H1 (cell line): ENCODE measurements around the gene CCL1. TPM values are rescaled to one million over a fixed set of nuclear protein-coding genes. Genes with fewer than 3 reads are reported as not detected.

Source experiments
- CTCF ChIA-PET: fragments of 300-600 bp; sonication (Branson Sonifier 250); formaldehyde crosslinking; loops from one replicate; lab custom pipeline; 2021; ENCODE audit not compliant: partially characterized antibody; lab: Charles Lee
- POLR2A ChIA-PET: fragments of 300-600 bp; sonication (Branson Sonifier 250); formaldehyde crosslinking; loops from one replicate; lab custom pipeline; 2021; ENCODE audit warnings: inconsistent platforms; ENCODE audit not compliant: partially characterized antibody; lab: Charles Lee
- DNase-seq, 2 experiments: peaks; one replicate each; pipeline versions ENCODE4 v3.0.0 to v3.0.0-alpha.2; 2010 to 2022; ENCODE audit warnings: low spot score in 2 of 2, low read depth in 1 of 2, mixed read lengths in 1 of 2
- FAIRE-seq: peaks from 2 replicates; lab custom pipeline; 2011; peaks lifted over from hg19 to GRCh38; lab: Jason Lieb, UNC
- H2AFZ ChIP-seq: 2 replicates; pipeline ENCODE4 v1.8.1; 2012; ENCODE audit warnings: low read length, inconsistent platforms
- H2AK5ac ChIP-seq: 2 replicates; pipeline ENCODE4 v1.6.1; 2013; ENCODE audit warnings: low read depth, low read length
- H2BK120ac ChIP-seq: replicated peaks from 2 replicates; pipeline ENCODE3; 2013; ENCODE audit warnings: low read depth, low read length, inconsistent platforms
- H2BK12ac ChIP-seq: 2 replicates; pipeline ENCODE4 v1.6.1; 2013; ENCODE audit warnings: low read depth, low read length
- H2BK15ac ChIP-seq: 2 replicates; pipeline ENCODE4 v1.6.1; 2013; ENCODE audit warnings: low read length
- H2BK20ac ChIP-seq: 2 replicates; pipeline ENCODE4 v1.6.1; 2013; ENCODE audit warnings: low read length
- H2BK5ac ChIP-seq: 2 replicates; pipeline ENCODE4 v1.6.1; 2013; ENCODE audit warnings: low read depth, low read length
- H3K14ac ChIP-seq: 2 replicates; pipeline ENCODE4 v1.6.1; 2013; ENCODE audit warnings: inconsistent platforms; ENCODE audit not compliant: insufficient read length
- H3K18ac ChIP-seq: 2 replicates; pipeline ENCODE4 v1.6.1; 2013; ENCODE audit warnings: low read length; ENCODE audit errors: extremely low read depth
- H3K23ac ChIP-seq: 2 replicates; pipeline ENCODE4 v1.6.1; 2013; ENCODE audit warnings: inconsistent platforms; ENCODE audit not compliant: insufficient read length
- H3K23me2 ChIP-seq: 2 replicates; pipeline ENCODE4 v1.6.1; 2013; ENCODE audit warnings: low read depth, low read length
- H3K27ac ChIP-seq: 2 replicates; pipeline ENCODE4 v1.6.1; 2011; ENCODE audit warnings: low read depth, low read length, inconsistent platforms
- H3K27me3 ChIP-seq, 4 experiments: replicated peaks in 1 of 4; 1 replicate in 1 of 4; 2 replicates in 3 of 4; pipeline versions ENCODE4 v1.6.1 to v1.8.1; 2011 to 2013; ENCODE audit warnings: low read length in 3 of 4, mild to moderate bottlenecking in 3 of 4, inconsistent platforms in 2 of 4, mixed read lengths in 2 of 4, moderate library complexity in 1 of 4; ENCODE audit not compliant: control insufficient read depth in 3 of 4, insufficient read depth in 3 of 4; ENCODE audit errors: extremely low read depth in 1 of 4
- H3K36me3 ChIP-seq, 4 experiments: 2 replicates each; pipeline versions ENCODE4 v1.6.1 to v1.8.1; 2011 to 2013; ENCODE audit warnings: mild to moderate bottlenecking in 4 of 4, low read length in 3 of 4, moderate library complexity in 2 of 4, control low read depth in 1 of 4, inconsistent platforms in 1 of 4; ENCODE audit not compliant: insufficient read depth in 4 of 4, control insufficient read depth in 2 of 4
- H3K4ac ChIP-seq: replicated peaks from 2 replicates; pipeline ENCODE3; 2013; ENCODE audit warnings: low read length, low read depth, mixed read lengths, inconsistent platforms; ENCODE audit not compliant: insufficient read length
- H3K4me1 ChIP-seq, 4 experiments: replicated peaks in 1 of 4; 1 replicate in 1 of 4; 2 replicates in 3 of 4; pipeline versions ENCODE4 v1.6.1 to v1.8.1; 2011 to 2013; ENCODE audit warnings: low read length in 3 of 4, inconsistent platforms in 2 of 4, mixed read lengths in 1 of 4; ENCODE audit not compliant: insufficient read depth in 4 of 4, control insufficient read depth in 3 of 4
- H3K4me2 ChIP-seq, 2 experiments: 2 replicates each; pipeline versions ENCODE4 v1.6.1 to v1.8.1; 2011 to 2013; ENCODE audit warnings: low read depth in 2 of 2, low read length in 2 of 2, control low read depth in 1 of 2, inconsistent platforms in 1 of 2, mild to moderate bottlenecking in 1 of 2; ENCODE audit not compliant: insufficient read depth in 1 of 2
- H3K4me3 ChIP-seq, 4 experiments: fragments of 200-600, 300-600 bp in 1 of 4; sonication (generic), shearing (Covaris generic), sonication (Bioruptor Twin) in 1 of 4; 2 replicates each; pipeline versions ENCODE4 v1.5.1 to v1.8.1; 2011 to 2016; ENCODE audit warnings: low read length in 4 of 4, low read depth in 3 of 4, control low read depth in 2 of 4, inconsistent platforms in 2 of 4, mild to moderate bottlenecking in 2 of 4, mixed read lengths in 1 of 4, moderate library complexity in 1 of 4; ENCODE audit not compliant: insufficient read depth in 2 of 4; ENCODE audit errors: extremely low read depth in 1 of 4
- H3K56ac ChIP-seq: replicated peaks from 2 replicates; pipeline ENCODE3; 2013; ENCODE audit warnings: low read depth, mild to moderate bottlenecking, mixed read lengths, low read length, inconsistent platforms; ENCODE audit not compliant: insufficient read length
- H3K79me1 ChIP-seq: 2 replicates; pipeline ENCODE4 v1.6.1; 2013; ENCODE audit warnings: low read depth, low read length, control low read depth
- H3K79me2 ChIP-seq, 2 experiments: 2 replicates each; pipeline versions ENCODE4 v1.6.1 to v1.8.1; 2012 to 2013; ENCODE audit warnings: low read length in 2 of 2, mild to moderate bottlenecking in 2 of 2, inconsistent platforms in 1 of 2; ENCODE audit not compliant: insufficient read depth in 2 of 2, control insufficient read depth in 1 of 2
- H3K9ac ChIP-seq, 4 experiments: replicated peaks in 1 of 4; 1 replicate in 1 of 4; 2 replicates in 3 of 4; pipeline versions ENCODE4 v1.6.1 to v1.8.1; 2011 to 2013; ENCODE audit warnings: low read depth in 3 of 4, low read length in 3 of 4, control low read depth in 2 of 4, mild to moderate bottlenecking in 2 of 4, moderate library complexity in 2 of 4, inconsistent platforms in 1 of 4; ENCODE audit errors: extremely low read depth in 1 of 4
- H3K9me3 ChIP-seq, 2 experiments: 2 replicates each; pipeline versions ENCODE4 v1.6.1 to v1.8.1; 2012 to 2013; ENCODE audit warnings: mild to moderate bottlenecking in 2 of 2, moderate library complexity in 2 of 2, control low read depth in 1 of 2, inconsistent platforms in 1 of 2, low read depth in 1 of 2, low read length in 1 of 2, mixed read lengths in 1 of 2; ENCODE audit not compliant: insufficient read depth in 2 of 2
- H4K20me1 ChIP-seq, 2 experiments: replicated peaks in 1 of 2; 2 replicates each; pipeline versions ENCODE3 to v1.8.1; 2011 to 2013; ENCODE audit warnings: inconsistent platforms in 2 of 2, low read length in 2 of 2, mild to moderate bottlenecking in 1 of 2; ENCODE audit not compliant: insufficient read depth in 2 of 2, control insufficient read depth in 1 of 2
- H4K5ac ChIP-seq: 2 replicates; pipeline ENCODE4 v1.6.1; 2013; ENCODE audit warnings: low read length, low read depth, mixed read lengths, inconsistent platforms; ENCODE audit not compliant: insufficient read length
- H4K8ac ChIP-seq: 2 replicates; pipeline ENCODE4 v1.8.0; 2013; ENCODE audit warnings: mild to moderate bottlenecking, moderate library complexity, low read length, inconsistent platforms; ENCODE audit not compliant: insufficient read depth; ENCODE audit errors: extremely low read depth
- H4K91ac ChIP-seq: replicated peaks from 2 replicates; pipeline ENCODE3; 2013; ENCODE audit warnings: low read length, mixed read lengths, inconsistent platforms; ENCODE audit not compliant: insufficient read length
- BCL11A ChIP-seq, 2 experiments: IDR thresholded peaks; one replicate each; pipeline ENCODE4 v1.6.1; 2011; ENCODE audit warnings: low read depth in 2 of 2, low read length in 2 of 2, mild to moderate bottlenecking in 2 of 2
- CTBP2 ChIP-seq: IDR thresholded peaks from 2 replicates; pipeline ENCODE4 v1.7.0; 2011; ENCODE audit warnings: borderline replicate concordance, mild to moderate bottlenecking, moderate library complexity, mixed read lengths, low read length; ENCODE audit not compliant: insufficient read depth, insufficient read length
- EP300 ChIP-seq, 2 experiments: IDR thresholded peaks; 1 replicate in 1 of 2; 2 replicates in 1 of 2; pipeline ENCODE4 v1.6.1; 2011 to 2012; ENCODE audit warnings: low read depth in 2 of 2, low read length in 2 of 2, mild to moderate bottlenecking in 2 of 2, borderline replicate concordance in 1 of 2, inconsistent platforms in 1 of 2, moderate library complexity in 1 of 2
- NRF1 ChIP-seq: IDR thresholded peaks from 2 replicates; pipeline ENCODE4 v1.6.1; 2011; ENCODE audit warnings: mild to moderate bottlenecking, low read depth, low read length, improper control_type of control experiment
- RAD21 ChIP-seq, 2 experiments: IDR thresholded peaks in 1 of 2; conservative IDR thresholded peaks in 1 of 2; 2 replicates each; pipeline ENCODE4 v1.6.1; 2011; ENCODE audit warnings: low read depth in 2 of 2, low read length in 2 of 2, improper control_type of control experiment in 1 of 2, inconsistent platforms in 1 of 2, mild to moderate bottlenecking in 1 of 2, moderate library complexity in 1 of 2
- SAP30 ChIP-seq: fragments of 300-600 bp; sonication (generic); IDR thresholded peaks from 2 replicates; pipeline ENCODE4 v1.7.1; 2012; ENCODE audit warnings: low read length, moderate library complexity, mild to moderate bottlenecking, inconsistent platforms; ENCODE audit not compliant: insufficient read depth, insufficient replicate concordance
- SIX5 ChIP-seq: IDR thresholded peaks from 2 replicates; pipeline ENCODE4 v1.6.1; 2011; ENCODE audit warnings: mild to moderate bottlenecking, low read depth, low read length
- SUZ12 ChIP-seq: fragments of 200-600 bp; sonication (generic); IDR thresholded peaks from 2 replicates; pipeline ENCODE4 v1.6.1; 2012; ENCODE audit warnings: mild to moderate bottlenecking, inconsistent platforms, low read length, moderate library complexity, mixed read lengths
- TBP ChIP-seq: IDR thresholded peaks from 2 replicates; pipeline ENCODE4 v1.6.1; 2011; ENCODE audit warnings: low read depth, low read length, improper control_type of control experiment
- WGBS, 2 experiments: shearing (Covaris generic) in 1 of 2; methylation state at CpG; one replicate each; pipeline versions ENCODE4 v1.1.6 to v1.1.7; 2013 to 2015; ENCODE audit warnings: low lambda C conversion rate in 2 of 2, mixed read lengths in 2 of 2, inconsistent platforms in 1 of 2, low coverage in 1 of 2, missing lambda C conversion rate in 1 of 2; ENCODE audit not compliant: insufficient replicate concordance in 2 of 2, insufficient coverage in 1 of 2, insufficient read length in 1 of 2; ENCODE audit errors: extremely low coverage in 1 of 2, missing lambda C conversion rate in 1 of 2; 5-methylcytosine and 5-hydroxymethylcytosine counted together
- polyA plus RNA-seq, 7 experiments: library from polyadenylated mRNA; depleted of rRNA in 3 of 7; stranded (reverse) in 5 of 7; unstranded in 2 of 7; fragments of >200 nt in 5 of 7; fragments of 200-250 nt in 2 of 7; gene quantifications; 1 replicate in 5 of 7; 2 replicates in 1 of 7; 4 replicates in 1 of 7; pipeline versions ENCODE4 v1.2.1 to v1.2.3, GENCODE V29; 2011 to 2013; ENCODE audit warnings: missing spikeins in 2 of 7, mixed read lengths in 2 of 7
- total RNA-seq: library from RNA; stranded (reverse); fragmentation: NEBNext Ultra II Directional; extraction: Animal tissue kit (Norgen Biotek cat#: 25700); gene quantifications from 2 replicates; pipeline ENCODE4 v1.2.1, GENCODE V29; 2021
- TF ChIP-seq, protein P1 (sequence below): IDR thresholded peaks from 2 replicates; pipeline ENCODE4 v1.6.1; 2012; ENCODE audit warnings: inconsistent platforms

The CCL1 gene
- total and polyA plus RNA-seq, 2 of the 8 experiments (the other 6 are each of a cell fraction or from before 2014, with no cell fraction given), result not detected

DNA sequence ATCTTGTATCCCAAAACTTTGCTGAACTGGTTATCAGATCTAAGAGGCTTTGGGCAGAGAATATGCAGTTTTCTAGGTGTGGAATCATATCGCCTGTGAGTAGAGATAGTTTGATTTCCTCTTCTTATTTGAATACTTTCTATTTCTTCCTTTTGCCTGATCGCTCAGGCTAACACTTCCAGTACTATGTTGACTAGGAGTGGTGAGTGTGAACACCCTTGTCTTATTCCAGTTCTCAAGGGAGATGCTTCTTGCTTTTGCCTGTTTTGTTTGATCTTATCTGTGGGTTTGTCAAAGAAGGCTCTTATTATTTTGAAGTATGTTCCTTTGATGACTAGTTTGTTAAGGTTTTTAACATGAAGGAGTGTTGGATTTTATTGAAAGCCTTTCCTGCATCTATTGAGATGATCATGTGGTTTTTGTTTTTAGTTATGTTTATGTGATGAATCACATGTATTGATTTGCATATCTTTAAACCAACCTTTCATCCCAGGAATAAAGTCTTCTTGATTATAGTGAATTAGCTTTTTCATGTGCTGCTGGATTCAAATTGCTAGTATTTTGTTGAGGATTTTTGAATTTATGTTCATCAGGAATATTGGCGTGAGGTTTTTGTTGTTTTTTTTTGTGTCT, 23.8 kb downstream of the CCL1 start:
- Histone ChIP-seq H3K23ac (no peak overlapping the region), H3K14ac (no peak overlapping the region), H3K4me2 (no peak overlapping the region), H3K4ac (no peak overlapping the region), H3K36me3 (no peaks in the 10 kb centered on the region), H2AFZ (no peak overlapping the region), H3K9ac (no peak overlapping the region), H4K91ac (no peak overlapping the region), H3K79me1 (no peaks in the 10 kb centered on the region), H2BK12ac (no peak overlapping the region), H3K18ac (no peak overlapping the region), H2AK5ac (no peak overlapping the region), H3K4me1 (no peaks in the 10 kb centered on the region), H2BK20ac (no peak overlapping the region), H2BK5ac (no peak overlapping the region), H4K5ac (no peak overlapping the region), H3K79me2 (no peaks in the 10 kb centered on the region), H3K27me3 (no peaks in the 10 kb centered on the region), H2BK15ac (no peak overlapping the region), H3K27ac (no peak overlapping the region), H4K8ac (no peak overlapping the region), H3K4me3 (no peak overlapping the region), H3K56ac (no peak overlapping the region), H3K9me3 (no peaks in the 10 kb centered on the region), H2BK120ac (no peak overlapping the region), H4K20me1 (no peaks in the 10 kb centered on the region), H3K23me2 (no peaks in the 10 kb centered on the region)
- DNase-seq (no peak), FAIRE-seq (no peak)
- TF ChIP-seq CTBP2 (no peak), SAP30 (no peak), SIX5 (no peak), SUZ12 (no peak), BCL11A (IDR thresholded peaks at IDR 0.05; ENCODE audit: low read depth in 2 of 2, low read length in 2 of 2) (no peak), NRF1 (no peak), EP300 (IDR thresholded peaks at IDR 0.05; ENCODE audit: borderline replicate concordance in 1 of 2, low read depth in 2 of 2, low read length in 2 of 2) (no peak), RAD21 (IDR thresholded peaks at IDR 0.05 in 1 of 2, conservative IDR thresholded peaks at IDR 0.05 in 1 of 2; ENCODE audit: low read depth in 2 of 2, low read length in 2 of 2) (no peak), TBP (no peak)
- TF ChIP-seq, protein P1, sequence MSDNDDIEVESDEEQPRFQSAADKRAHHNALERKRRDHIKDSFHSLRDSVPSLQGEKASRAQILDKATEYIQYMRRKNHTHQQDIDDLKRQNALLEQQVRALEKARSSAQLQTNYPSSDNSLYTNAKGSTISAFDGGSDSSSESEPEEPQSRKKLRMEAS, result no peak
- CTCF ChIA-PET, result interaction anchor here (0.9 to 1.8 kb wide), 5 partner anchors 11 to 653 kb away, joined by 3 to 12 read pairs (median 4); no protein-coding TSS in a partner anchor
- POLR2A ChIA-PET, result no interaction called here
- 91% methylated on average over 3 of the region's 3 CpGs; no CpG with 5 or more reads in 1 of the 2 experiments for WGBS, 2 experiments
